Measurements from ENCODE around the gene STK32C. TPM values are rescaled to one million over a fixed set of nuclear protein-coding genes. Genes with fewer than 3 reads are reported as not detected.
A peak's percentile ranks its signal among the peaks of the same experiment; 100 is the strongest.

The STK32C gene
- total and polyA plus RNA-seq, 4 donors, result 5.1 to 22.0 (median 16.3) TPM

- no peak overlapping the region for H3K9ac ChIP-seq (ENCODE audit: insufficient read depth in 1 of 2, low read length in 2 of 2)
- TF ChIP-seq, protein P1, sequence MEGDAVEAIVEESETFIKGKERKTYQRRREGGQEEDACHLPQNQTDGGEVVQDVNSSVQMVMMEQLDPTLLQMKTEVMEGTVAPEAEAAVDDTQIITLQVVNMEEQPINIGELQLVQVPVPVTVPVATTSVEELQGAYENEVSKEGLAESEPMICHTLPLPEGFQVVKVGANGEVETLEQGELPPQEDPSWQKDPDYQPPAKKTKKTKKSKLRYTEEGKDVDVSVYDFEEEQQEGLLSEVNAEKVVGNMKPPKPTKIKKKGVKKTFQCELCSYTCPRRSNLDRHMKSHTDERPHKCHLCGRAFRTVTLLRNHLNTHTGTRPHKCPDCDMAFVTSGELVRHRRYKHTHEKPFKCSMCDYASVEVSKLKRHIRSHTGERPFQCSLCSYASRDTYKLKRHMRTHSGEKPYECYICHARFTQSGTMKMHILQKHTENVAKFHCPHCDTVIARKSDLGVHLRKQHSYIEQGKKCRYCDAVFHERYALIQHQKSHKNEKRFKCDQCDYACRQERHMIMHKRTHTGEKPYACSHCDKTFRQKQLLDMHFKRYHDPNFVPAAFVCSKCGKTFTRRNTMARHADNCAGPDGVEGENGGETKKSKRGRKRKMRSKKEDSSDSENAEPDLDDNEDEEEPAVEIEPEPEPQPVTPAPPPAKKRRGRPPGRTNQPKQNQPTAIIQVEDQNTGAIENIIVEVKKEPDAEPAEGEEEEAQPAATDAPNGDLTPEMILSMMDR (IDR thresholded peaks at IDR 0.05; ENCODE audit: control extremely low read depth, extremely low read depth), result no peak
- WGBS, 2 donors, result 86 to 91% methylated on average over 5 of the region's 5 CpGs
- peaks cover 0 to 11% (median 0%) of the 10 kb centered on the region in 4 donors for H3K9me3 ChIP-seq (ENCODE audit: control insufficient read depth in 4 of 4, insufficient read depth in 3 of 4, low read length in 3 of 4)
- ATAC-seq (ENCODE audit: insufficient read depth, low FRiP score), result no peak
- no peak overlapping the region for H3K27ac ChIP-seq (ENCODE audit: low read depth in 1 of 2, low read length in 1 of 2)
- peaks cover 10 to 34% (median 29%) of the 10 kb centered on the region in 3 donors for H3K27me3 ChIP-seq (ENCODE audit: control insufficient read depth in 3 of 3, insufficient read depth in 3 of 3, low read length in 2 of 3)
- no peak overlapping the region for H3K4me3 ChIP-seq
- H3K36me3 ChIP-seq (ENCODE audit: control insufficient read depth in 4 of 4, insufficient read depth in 4 of 4, low read length in 4 of 4), result no peaks in the 10 kb centered on the region
- DNase-seq, result no peak
- no peaks in the 10 kb centered on the region for H3K4me1 ChIP-seq (ENCODE audit: control insufficient read depth in 5 of 5, insufficient read depth in 5 of 5, low read length in 5 of 5)
Observed at GRCh38 chr10:132173185-132173584, 134.6 kb downstream of the STK32C start.

DNA sequence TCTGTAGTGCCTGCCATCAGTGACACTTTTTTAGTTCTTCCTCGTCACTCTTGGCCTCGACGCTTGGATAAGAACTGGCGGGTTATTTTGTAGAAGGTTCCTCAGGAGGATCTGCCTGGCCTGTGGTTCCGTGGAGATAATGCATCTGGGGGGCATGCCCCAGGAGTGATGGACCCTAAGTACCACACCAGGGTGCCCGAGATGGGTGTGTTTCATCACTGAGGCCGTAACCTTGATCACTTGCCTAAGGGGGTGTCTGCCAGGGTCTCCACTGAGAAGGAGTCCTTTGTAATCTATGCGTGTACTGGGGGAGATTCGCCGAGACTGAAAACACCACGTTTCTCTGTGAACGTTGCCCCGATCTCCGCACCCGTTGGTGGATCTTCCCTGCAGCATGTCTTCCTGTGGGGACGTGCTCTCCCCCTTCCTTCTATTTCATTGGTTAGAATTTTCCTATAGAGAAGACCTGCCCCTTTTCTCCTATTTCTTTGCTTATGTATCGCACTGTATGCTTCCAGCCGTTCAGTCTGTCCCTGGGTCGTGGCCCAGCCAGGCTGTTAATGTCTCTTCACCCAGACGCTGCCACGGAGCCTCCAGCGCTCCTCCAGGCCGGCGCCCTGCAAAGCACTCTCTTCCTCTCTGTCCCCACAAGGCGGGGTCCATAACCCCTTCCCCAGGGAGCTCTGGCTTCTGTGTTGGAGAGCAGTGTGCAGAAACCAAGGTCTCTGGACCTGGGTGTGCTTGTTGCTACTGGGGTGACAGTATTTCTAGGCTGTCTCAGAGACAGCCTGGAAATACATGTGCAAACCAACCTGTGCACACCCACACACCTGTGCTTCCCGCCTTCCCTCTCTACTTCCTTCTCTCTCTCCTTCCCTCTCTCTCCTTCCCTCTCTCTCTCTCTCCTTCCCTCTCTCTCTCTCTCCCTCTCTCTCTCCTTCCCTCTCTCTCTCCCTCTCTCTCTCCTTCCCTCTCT lies 135.4 kb downstream of the STK32C start:
- 60 to 64% methylated on average over 26 of the region's 26 CpGs for WGBS, 2 donors
- Histone ChIP-seq H3K36me3 (ENCODE audit: control insufficient read depth in 4 of 4, insufficient read depth in 4 of 4, low read length in 4 of 4) (no peaks in the 10 kb centered on the region), H3K27ac (ENCODE audit: low read depth in 1 of 2, low read length in 1 of 2) (no peak overlapping the region), H3K4me3 (no peak overlapping the region), H3K27me3 (ENCODE audit: control insufficient read depth in 3 of 3, insufficient read depth in 3 of 3, low read length in 2 of 3) (peaks cover 6 to 28% (median 24%) of the 10 kb centered on the region in 3 donors), H3K9me3 (ENCODE audit: control insufficient read depth in 4 of 4, insufficient read depth in 3 of 4, low read length in 3 of 4) (peaks cover 0 to 6% (median 0%) of the 10 kb centered on the region in 4 donors), H3K9ac (ENCODE audit: insufficient read depth in 1 of 2, low read length in 2 of 2) (no peak overlapping the region), H3K4me1 (ENCODE audit: control insufficient read depth in 5 of 5, insufficient read depth in 5 of 5, low read length in 5 of 5) (no peaks in the 10 kb centered on the region)
- peak in 1 of 3 donors; percentile 13 for DNase-seq
- no peak for ATAC-seq (ENCODE audit: insufficient read depth, low FRiP score)
- TF ChIP-seq, protein P1 (IDR thresholded peaks at IDR 0.05; ENCODE audit: control extremely low read depth, extremely low read depth), result no peak

GRCh38 chr10:132170561-132171361 lies 137.0 kb downstream of the STK32C start:
- H3K27ac ChIP-seq (ENCODE audit: low read depth in 1 of 2, low read length in 1 of 2), result no peak overlapping the region
- peaks cover 0 to 17% (median 12%) of the 10 kb centered on the region in 3 donors for H3K27me3 ChIP-seq (ENCODE audit: control insufficient read depth in 3 of 3, insufficient read depth in 3 of 3, low read length in 2 of 3)
- WGBS, 2 donors, result 73 to 81% methylated on average over 36 of the region's 36 CpGs
- H3K4me3 ChIP-seq, result no peak overlapping the region
- H3K9me3 ChIP-seq (ENCODE audit: control insufficient read depth in 4 of 4, insufficient read depth in 3 of 4, low read length in 3 of 4), result peaks cover 0 to 7% (median 0%) of the 10 kb centered on the region in 4 donors
- H3K4me1 ChIP-seq (ENCODE audit: control insufficient read depth in 5 of 5, insufficient read depth in 5 of 5, low read length in 5 of 5), result no peaks in the 10 kb centered on the region
- no peak for DNase-seq
- TF ChIP-seq, protein P1 (IDR thresholded peaks at IDR 0.05; ENCODE audit: control extremely low read depth, extremely low read depth), result no peak
- H3K36me3 ChIP-seq (ENCODE audit: control insufficient read depth in 4 of 4, insufficient read depth in 4 of 4, low read length in 4 of 4), result no peaks in the 10 kb centered on the region
- ATAC-seq (ENCODE audit: insufficient read depth, low FRiP score), result no peak
- no peak overlapping the region for H3K9ac ChIP-seq (ENCODE audit: insufficient read depth in 1 of 2, low read length in 2 of 2)
